GM12875 (cell line): Measurements from ENCODE around the gene RNPEPL1.

Source experiments
- H3K4me3 ChIP-seq: one replicate; pipeline ENCODE4 v1.5.1; 2011; ENCODE audit warnings: low read depth, low read length, control low read depth
- TF ChIP-seq, protein P1 (sequence below): IDR thresholded peaks from 2 replicates; pipeline ENCODE4 v1.5.1; 2011; ENCODE audit warnings: low read depth, mild to moderate bottlenecking, control low read depth, inconsistent platforms, low read length, moderate library complexity, borderline replicate concordance; ENCODE audit not compliant: insufficient read depth

RNPEPL1 gene

DNA sequence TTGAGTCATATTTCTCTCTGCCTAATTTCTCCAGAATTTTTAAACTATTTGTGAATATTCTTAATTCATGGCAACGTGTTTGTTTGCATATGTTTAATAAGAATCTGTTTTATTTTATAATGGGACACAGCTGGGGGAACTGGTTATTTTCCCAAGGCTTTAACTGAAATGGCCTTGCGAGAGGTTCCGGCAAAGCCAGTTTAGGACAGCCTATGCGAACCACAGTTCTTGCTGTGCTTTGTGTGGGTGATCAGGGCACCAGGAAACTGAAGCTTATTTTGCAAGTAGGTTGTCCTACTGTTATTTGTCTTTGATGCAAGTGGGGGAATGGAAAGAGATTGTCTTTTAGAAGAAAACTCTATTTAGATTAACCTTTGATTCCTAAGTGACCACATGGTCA, 17.0 kb upstream of the RNPEPL1 start:
- TF ChIP-seq, protein P1, sequence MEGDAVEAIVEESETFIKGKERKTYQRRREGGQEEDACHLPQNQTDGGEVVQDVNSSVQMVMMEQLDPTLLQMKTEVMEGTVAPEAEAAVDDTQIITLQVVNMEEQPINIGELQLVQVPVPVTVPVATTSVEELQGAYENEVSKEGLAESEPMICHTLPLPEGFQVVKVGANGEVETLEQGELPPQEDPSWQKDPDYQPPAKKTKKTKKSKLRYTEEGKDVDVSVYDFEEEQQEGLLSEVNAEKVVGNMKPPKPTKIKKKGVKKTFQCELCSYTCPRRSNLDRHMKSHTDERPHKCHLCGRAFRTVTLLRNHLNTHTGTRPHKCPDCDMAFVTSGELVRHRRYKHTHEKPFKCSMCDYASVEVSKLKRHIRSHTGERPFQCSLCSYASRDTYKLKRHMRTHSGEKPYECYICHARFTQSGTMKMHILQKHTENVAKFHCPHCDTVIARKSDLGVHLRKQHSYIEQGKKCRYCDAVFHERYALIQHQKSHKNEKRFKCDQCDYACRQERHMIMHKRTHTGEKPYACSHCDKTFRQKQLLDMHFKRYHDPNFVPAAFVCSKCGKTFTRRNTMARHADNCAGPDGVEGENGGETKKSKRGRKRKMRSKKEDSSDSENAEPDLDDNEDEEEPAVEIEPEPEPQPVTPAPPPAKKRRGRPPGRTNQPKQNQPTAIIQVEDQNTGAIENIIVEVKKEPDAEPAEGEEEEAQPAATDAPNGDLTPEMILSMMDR = no peak
- no peak overlapping the region for H3K4me3 ChIP-seq

DNA sequence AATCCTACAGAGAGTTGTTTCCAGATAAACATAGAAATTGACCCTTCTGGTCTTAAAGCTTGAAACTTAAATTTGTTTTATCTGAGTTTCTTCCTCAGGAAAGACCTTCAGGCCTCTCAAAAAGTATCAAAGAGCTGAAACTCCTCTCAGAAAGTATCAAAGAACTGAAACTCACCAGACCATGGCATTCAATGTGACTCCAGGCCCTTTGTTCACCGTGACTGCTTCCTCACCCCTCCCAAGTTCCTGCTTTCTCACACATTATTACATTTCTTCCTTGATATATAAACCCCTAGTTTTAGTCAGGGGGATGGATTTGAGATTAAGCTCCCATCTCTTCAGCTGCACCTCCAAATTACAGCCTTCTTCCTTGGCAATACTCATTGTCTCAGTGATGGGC, 16.5 kb upstream of the RNPEPL1 start:
- H3K4me3 ChIP-seq = no peak overlapping the region
- TF ChIP-seq, protein P1 = no peak

DNA sequence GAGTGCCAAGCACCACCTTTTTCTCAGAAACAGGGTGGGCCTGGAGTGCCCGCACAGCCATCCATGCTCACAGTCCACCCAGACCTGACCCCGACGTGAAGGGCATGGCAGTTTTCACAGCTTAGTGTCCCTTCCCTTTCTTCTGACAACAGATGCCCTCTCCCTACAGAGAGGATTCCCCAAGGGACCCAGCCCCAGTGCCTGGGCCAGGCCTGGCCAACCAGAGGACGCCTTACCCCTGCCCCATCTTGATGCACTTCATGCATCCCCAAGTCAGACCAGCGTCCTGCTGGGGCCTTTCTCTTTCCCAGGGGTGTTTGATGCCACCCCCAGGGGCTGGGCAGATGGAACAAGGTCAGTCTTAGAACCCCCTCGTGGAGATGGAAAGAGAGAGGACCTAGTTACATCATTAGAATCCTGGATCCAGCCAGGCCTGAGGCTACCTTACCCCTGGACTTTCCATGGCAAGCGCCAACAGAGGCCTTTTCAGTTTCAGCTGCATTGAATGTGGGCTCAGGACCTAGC, 14.3 kb upstream of the RNPEPL1 start:
- H3K4me3 ChIP-seq = no peak overlapping the region
- TF ChIP-seq, protein P1 = no peak

DNA sequence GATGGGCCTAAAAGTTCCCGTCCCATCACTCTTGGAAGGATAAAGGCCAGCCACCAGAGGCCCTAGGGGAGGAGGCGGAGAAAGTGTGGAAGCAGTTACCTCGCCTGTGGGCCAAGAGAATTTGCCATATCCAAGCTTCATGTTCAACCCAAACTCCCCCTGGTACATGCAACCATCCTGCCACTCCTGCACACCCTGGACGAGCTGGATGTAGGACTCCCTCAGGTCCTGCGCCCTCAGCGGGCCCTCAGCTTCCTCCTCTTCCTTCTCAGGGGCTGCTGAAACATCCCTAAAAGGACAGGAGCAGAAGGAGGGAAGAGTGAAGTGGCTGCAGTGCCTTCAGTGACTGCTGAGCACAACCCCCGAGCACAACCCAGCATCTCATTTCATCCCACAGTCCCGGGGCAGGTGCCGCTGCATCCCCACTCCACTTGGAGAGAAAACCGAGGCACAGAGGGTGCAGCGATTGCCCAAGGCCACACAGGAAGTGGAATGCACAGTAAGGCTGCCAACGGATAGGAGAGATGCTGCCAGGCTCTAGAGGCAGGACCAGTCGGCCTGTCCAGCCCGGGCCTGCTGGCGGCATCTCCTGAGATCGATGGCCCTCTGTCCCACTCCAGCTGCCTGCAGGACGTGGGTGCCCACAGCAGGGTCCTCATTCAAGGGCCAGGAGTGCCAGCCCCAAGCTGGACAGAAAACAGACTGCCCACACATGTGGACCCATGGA, 13.4 kb upstream of the RNPEPL1 start:
- H3K4me3 ChIP-seq = no peak overlapping the region
- TF ChIP-seq, protein P1 = no peak

DNA sequence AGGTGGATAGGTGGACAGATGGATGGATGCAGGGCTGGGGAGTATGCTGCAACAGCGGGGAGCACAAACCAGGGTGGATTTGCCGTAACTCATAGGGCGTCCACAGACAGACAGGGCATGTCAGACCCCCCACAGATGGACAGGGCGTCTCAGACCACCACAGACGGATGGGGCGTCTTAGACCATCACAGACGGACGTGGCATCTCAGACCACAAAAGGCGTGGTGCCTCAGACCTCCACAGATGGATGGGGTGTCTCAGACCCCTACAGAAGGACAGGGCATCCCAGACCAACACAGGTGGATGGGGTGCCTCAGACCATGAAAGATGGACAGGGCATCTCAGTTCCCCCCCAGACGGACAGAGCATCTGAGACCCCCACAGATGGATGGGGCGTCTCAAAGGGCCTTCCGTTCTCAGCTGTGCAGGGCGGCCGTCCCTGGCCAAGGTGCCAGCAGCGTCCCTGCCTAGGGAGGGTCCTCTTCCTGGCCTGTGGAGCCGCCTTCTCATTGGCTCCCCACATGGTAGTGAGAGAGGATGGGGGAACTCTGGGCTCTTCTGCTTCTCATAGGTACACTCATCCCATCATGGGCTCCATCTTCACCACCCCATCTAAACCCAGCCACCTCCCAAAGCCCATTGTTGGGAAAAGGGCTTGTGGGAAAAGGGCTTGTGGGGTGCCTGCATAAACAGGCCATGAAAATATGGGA, 12.6 kb upstream of the RNPEPL1 start:
- TF ChIP-seq, protein P1 = no peak
- H3K4me3 ChIP-seq = no peak overlapping the region

DNA sequence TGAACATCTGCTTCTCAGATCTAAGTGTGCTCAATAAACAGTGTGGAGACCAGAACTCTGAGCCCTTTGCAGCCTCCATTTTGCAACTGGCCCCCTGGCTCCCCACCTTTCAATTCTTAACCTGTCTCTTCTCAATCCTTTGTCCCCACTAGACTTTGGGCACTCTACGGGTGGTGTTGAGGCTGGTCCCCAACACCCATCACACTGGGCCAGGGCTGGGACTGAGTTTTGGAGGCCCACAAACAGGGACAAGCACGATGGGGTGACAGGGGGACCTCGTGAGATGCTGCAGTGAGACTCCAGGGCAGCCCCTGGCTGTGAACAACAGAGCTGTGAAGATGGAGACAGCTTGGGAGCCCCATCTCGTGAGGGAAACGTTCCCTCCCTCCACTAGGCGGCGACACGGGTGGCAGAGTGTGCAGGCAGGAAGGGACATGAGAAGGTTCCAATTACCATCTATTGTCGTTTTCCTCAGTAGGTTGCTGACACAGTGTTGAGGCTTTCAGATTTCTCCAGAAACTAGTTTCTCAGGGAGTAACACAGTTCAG, 11.7 kb upstream of the RNPEPL1 start:
- H3K4me3 ChIP-seq = no peak overlapping the region
- TF ChIP-seq, protein P1 = peak; percentile 71; the same call in 1 of the 2 replicates
